OCI-LY1 (cell line): ENCODE measurements around the gene N4BP2L1.

Experiments used
- CTCF ChIP-seq: fragments of 200-600 bp; sonication (generic), shearing (Covaris generic); IDR thresholded peaks from 2 replicates; pipeline ENCODE4 v1.5.1; 2017; ENCODE audit warnings: mild to moderate bottlenecking, antibody characterized with exemption, low read length, moderate library complexity, mixed read lengths
- EZH2 ChIP-seq: fragments of 200-600 bp; sonication (generic), shearing (Covaris generic); IDR thresholded peaks from 2 replicates; pipeline ENCODE4 v1.8.0; 2017; ENCODE audit warnings: borderline replicate concordance, mixed run types, mild to moderate bottlenecking, antibody characterized with exemption, low read length, moderate library complexity, mixed read lengths

- TF ChIP-seq CTCF (no peak), EZH2 (no peak)
Observed at GRCh38 chr13:32472194-32472621, 44.3 kb upstream of the N4BP2L1 start.
